Superior temporal gyrus (tissue), 1 donor: ENCODE results near the gene NCAM1.

Experiments used
- DNase-seq: peaks from one replicate; pipeline ENCODE4 v3.0.0-alpha.2; 2016; ENCODE audit errors: extremely low spot score

The NCAM1 gene

DNA sequence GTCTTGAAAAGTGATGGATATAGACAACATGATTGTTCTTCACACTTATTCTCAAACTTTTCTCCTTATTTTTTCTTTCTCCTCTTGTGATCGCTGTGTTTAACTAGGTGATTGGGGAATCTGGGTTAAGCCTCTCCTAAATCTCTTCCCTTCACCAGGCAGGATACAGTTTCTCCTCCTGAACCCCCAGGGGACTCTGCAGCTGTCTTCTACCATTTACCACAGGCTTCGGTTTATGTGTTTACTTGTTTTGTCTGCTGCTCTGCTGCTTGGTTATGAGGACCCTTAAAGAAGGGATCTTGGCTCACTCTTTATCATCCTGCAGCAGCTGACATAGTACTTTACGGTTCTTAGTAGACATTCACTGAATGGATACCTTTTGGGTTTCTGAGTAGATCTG is 124.2 kb downstream of the NCAM1 start:
- DNase-seq: no peak

DNA sequence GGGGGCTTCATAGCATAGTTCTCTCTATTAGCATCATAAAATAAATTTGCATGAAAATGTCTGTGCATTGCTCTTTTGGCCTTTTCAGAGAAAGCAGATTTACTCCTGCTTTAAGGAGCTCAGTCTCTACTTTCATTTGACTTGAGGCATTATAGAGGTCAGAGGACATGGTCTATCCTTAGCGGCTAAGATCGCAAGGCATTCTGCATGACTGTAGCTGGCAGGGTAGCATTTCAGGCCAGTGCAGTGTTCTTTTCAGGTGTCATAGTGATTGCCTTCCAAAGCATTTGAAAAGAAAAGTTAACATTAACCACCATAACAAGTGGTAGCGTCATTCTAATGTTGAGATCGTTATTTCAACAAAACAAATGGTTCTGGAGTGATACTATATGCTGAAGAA is 126.5 kb downstream of the NCAM1 start:
- no peak for DNase-seq

DNA sequence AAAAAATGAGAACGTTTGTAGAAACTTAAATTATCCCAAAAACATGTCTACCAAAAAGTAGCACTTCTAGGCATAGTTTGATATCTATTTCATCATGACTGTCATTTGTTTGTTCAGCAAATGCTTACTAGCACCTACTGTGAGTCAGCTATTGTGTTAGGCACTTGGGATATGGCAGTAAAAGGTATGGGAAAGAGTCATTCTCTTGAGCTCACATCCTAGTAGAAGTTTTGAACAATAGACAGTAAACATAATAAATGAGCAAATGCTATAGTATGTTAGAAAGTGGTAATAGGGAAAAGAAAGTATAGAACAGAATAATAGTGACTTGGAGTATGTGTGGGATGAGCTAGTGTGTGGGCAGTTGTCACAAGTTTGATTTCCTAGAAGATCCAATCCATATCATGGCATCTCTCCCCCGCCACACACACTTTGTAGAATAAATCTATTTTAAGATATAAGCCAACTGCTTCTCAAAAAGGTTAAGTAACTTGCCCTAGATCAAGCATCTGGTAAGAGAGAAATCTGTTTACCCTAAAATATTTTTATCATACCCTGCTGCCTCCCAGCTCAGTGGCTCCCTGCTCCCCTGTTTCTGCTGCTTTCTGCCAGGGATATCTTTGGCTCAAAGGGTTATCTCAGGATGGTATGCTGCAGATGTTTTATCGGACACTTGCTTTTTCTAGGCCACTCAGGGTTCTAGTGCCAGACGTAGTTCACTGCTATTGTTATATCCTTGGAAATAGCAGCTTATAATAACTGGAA is 129.7 kb downstream of the NCAM1 start:
- DNase-seq: no peak

DNA sequence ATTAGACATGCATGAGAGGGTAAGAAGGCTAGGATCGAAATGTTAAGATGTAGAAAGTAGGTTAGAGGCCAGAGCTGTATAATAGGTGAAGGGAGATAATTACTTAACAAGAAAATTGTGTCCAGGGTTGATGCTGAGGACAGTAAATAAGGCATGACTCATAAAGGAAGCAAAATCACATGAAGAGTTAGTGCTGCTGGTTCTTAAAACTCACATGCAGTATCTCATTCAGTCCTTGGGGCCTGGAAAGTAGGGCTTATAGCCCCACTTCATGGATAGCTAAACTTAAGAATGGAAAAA is 130.2 kb downstream of the NCAM1 start:
- DNase-seq: no peak

DNA sequence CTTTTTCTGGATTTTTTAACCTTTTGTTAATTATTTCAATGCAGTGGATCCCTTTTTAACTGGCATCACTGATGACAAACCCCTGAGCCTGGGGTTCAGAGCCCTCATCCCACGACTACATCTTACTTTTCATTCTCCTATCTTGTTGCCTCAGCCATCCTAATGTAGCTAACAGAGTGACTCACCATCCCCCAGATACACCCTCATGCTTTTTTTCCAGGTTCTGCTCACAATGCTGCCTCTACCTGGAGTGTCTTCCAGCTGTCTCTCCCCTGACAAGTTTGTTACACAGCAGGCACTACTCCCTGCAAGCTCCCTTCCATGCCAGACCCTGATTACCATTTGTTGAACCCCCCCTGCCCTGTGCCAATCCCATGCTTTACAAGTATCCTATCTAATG is 135.4 kb downstream of the NCAM1 start:
- no peak for DNase-seq

DNA sequence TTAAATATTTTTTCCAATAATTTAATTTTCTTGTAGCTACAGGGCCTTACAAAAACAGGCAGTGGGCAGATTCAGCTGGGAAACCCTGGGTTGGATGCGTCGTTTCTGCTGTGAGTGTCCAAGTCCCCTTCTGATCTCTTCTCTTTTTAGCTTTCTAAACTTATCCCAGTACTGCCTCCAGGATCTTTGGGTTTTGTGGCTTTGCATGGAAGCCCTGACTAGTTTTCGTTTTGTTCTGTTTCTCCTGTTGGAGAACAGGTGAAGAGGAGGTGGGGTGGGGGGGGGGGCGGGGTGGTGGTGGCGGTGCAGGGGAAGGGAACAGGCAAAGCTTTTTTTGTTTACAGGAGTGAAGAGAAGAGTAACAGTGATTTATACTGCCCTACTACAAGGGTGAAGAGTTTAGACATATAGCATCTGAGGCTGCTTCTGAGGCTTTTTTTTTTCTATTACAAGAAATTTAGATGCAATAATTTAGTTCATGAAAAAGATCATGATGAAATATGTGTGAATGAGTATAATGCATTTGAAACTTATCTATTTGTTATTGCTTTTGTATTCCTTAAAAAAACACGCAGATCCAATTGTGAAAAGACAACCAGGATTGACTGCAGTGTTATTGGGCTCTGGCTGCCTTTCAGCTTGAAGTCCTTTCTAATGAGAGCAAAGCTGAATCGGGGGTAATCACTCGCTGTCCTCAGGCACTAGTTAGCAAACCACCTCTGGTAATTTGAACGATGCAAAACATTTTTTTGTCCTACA is 142.9 kb downstream of the NCAM1 start:
- DNase-seq: no peak

DNA sequence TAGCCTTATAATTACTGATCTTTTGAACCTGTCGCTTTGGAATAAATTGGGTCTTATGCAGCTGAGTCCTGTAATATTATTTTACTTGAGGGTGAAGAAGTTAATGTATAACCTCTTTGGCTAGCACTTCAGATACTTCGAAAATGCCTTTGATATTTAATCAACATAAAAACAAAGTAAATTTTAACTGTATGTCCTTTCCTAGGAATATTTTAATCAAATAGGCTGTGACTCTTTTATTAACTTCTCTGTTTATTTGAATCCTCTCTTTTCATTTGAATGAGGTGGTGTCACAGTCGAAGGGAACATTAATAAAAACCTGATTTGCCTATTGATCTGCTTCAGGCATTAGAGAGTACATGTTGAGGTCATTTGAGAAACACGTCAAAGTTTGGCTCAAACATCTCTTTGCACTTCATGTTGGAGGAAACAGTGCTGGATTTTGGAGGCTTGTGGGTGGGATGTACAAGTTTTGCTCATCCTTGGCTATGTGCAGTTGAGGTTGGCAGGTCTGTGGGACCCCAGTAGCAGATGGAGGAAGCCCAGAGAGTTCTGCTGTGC is 143.6 kb downstream of the NCAM1 start:
- DNase-seq: no peak

DNA sequence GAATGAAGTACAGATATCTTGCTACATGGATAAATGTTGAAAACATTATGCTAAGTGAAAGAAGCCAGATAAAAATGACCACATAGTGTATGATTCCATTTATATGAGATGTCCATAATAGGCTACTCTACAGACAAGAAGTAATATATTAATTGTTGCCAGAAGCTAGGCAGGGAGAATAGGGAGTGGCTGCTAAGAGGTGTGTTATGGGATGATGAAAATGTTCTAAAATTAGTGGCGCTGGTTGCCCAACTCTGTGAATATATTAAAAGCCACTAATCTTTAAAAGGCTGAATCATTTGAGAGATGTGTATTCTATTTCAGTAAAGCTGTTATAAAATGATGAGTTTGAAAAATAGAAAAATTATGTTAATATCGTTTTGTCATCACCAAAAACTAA is 144.4 kb downstream of the NCAM1 start:
- DNase-seq: no peak

DNA sequence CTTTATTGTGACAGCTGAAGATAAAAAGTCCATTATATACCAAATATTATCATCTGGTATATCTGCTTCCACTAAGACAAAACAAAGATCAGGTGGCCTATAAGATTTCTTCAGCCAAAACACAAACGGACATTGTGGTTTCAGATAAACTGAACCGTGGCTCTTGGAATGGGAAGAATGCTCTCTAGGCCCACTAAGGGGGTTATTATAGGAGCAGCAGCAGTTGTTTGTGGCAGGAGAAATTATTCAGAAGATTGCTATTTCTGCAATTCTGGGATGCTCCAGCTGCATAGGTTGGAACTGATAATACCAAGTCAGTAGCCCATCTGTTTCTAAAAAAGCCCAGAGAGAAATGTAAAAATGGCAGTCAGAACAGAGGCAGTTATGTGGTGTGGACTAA is 145.3 kb downstream of the NCAM1 start:
- DNase-seq: no peak

DNA sequence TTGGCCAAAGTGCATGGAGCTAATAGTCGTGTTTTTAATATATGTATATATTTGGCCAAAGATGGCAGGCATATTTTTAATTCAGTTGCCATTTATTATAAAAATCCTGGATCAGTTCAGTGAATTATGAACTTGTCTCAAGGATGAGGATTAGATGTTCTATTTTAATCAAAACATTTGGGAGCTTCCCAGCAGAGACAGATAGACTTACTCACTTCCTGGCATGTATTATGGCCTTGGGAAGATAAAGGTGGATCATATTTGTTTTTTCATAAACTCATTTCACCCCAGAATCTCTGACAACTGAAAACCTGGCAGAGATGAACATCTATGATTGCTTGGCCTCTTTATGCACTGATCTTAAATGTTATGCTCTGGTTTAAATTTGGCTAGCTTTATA is 148.8 kb downstream of the NCAM1 start:
- no peak for DNase-seq

DNA sequence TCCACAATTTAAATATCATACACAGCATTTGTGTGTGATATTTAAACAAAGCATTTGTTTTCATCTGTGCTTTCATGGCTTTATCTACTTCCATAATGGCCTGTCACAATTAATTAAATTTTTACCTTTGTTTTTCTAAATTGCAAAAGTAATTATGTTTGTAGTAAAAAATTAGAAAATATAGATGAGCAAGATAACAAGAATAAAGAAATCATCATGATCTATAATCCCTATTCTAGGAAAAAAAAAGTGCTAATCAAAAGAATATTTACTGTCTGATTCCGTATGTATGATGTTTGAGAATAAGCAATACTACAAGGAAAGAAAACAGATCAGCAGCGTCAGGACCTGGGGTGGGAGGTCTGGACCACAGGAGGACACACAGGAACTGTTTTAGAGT is 149.9 kb downstream of the NCAM1 start:
- DNase-seq: no peak

DNA sequence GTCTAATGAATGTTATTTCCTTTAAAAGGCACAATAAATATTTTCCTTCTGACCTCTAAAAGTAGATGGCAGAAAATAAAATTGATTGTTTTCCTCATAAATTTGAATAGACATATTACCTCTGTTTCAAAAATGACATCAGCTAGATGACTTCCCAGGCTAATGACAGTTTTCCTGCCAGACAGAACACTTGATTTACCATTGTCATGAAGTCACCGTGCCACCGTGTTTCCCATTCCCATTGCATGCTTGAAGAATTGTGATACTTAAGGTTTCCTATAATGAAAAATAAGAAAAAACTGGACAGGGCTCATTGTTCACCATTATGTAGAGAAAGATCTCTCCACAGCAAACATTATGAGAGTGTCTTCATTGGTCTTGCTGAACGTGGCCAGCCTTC is 151.1 kb downstream of the NCAM1 start:
- no peak for DNase-seq

DNA sequence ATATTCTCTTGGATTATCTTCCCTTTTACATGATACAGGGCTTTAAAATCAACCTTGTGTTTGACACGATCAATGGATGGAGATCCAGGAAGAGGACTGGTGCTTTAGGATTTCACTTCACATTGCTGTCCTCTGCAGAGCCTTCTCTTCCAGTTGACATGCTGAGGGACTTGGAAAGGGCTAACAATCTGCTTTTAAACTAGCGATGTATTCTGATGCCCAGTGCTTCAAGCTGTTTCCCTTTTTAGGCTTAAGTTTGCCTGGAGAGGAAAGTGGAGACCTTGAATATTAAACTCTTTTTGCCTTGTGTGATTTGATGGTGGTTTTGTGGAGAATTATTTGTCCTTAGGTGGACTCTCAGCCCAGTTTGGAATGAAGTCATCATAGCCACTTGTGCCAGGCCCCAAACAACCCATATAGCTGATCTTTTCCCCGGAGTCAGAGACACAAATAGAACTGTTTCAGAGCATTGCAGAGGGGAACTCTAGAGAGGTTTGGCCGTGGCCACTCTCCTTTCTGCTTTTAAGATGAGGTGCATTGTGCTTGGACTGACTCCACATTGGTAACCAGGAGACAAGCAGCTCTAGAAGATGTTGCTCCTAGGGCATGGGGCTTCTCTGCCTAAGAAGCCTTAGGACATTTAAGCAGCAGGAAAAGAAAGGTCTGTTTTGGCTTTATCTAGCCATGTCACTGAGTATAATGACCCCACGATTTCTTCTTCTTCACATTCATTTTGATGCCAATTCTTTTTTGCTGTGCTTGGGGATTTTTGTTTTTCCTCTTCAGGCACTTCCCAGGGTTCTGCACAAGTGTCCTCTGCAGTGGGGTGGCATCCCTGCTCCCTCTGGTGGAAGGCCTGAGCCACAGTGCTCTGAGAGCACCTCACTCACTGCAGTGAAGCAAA is 152.8 kb downstream of the NCAM1 start:
- DNase-seq: peak; percentile 90

DNA sequence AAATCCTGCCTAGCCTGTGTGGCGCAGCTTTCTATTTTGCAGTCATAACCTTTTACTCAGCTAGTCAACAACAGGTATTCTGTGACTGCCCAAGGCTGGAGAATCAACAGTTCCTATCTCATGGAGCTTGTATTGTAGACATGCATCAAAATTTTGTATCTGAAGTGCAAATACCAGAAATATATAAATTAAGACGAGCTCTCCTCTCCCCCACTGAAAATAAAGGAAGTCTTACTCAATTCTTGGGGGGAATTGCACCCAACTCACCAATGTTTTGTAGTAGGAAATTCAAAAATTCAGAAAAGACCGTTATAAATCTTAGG is 153.4 kb downstream of the NCAM1 start:
- DNase-seq: no peak

DNA sequence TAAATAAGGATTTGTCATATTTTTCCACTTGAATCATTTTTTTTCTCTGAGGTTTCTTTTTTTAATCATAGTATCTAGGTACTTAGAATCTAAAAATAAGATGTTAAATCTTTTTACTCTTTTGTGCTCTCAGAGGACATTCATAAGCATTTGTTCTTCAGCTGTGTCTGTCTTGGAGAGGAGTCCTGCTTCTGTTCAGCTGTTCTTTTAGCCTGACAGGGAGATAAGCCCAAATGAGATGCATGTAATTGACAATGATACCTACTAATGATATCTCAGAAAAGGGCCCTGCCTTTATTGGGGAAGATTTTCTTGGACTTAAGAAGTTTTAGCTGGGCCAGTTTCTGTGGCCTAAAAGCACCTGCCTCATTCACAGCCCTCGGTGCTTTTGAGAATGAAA is 156.9 kb downstream of the NCAM1 start:
- DNase-seq: no peak

DNA sequence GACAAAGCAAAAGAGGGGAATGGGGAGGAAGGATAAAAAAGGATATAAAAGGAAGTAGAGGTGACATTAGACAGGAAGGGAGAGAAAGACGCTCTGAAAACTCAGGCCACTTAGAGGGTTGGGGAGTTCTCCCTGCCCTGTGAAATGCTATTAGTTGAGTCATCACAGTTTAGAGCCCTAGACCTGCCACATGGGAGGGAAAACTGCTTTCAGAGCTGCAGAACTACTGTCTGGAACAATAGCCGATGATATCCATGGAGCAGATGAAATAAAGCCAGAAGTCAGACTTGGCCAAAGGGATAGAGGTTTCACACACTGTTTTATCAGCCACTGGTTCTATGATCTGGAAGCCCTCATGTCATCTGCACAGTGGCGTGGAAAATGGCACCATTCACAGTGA is 157.9 kb downstream of the NCAM1 start:
- DNase-seq: no peak

DNA sequence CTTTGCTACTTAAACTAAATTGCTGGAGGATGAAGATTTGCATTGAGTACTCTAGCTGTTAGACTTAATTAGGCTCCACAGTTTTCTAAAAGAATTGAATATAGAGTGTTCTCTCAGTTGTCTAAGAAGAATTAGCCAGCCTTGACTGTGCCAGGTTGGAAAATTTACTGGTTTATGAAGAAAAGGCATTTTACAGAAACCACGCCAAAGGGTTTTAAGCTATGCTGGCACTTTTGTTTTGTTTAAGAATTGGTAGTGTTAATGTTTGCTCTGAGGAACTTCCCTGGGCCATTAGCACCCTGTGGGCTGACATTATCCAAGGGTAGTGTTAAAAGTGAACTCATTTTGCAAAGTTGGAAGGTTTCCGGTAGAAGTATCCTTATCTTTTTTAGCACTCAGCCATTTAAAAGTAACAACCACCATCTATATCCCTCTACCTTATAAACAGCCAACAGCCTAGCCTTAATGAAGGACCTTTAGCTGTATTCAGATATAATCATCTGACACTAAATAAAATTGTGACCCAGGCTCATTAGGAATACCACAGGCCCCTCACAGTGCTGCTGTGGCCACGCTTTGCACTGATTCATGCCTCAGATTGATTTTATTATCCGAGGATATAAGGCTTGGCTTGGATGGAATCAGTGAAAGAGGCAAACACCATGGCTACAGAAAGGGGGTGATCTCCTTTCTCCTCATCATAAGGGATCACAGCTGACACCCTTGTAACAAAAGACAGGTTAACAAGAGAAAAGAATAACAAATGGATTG is 158.9 kb downstream of the NCAM1 start:
- DNase-seq: no peak

DNA sequence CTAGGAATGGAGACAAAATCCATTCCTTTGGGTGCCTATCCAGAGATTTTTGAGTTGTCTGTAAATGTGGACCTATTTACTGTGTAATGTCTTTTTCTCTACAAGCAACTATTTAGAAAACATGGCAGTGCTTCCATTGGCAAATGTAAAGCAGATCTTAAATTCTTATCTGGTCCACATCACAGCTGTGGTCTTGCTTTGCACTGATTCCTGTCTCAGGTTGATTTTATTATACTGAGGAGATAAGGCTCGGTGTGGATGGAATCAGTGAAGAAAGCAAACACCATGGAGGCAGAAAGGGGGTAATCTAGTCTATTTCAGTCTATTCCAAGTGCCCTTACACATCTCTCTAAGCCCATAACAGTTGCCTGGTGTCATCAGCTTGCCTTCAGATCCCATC is 160.5 kb downstream of the NCAM1 start:
- DNase-seq: no peak

DNA sequence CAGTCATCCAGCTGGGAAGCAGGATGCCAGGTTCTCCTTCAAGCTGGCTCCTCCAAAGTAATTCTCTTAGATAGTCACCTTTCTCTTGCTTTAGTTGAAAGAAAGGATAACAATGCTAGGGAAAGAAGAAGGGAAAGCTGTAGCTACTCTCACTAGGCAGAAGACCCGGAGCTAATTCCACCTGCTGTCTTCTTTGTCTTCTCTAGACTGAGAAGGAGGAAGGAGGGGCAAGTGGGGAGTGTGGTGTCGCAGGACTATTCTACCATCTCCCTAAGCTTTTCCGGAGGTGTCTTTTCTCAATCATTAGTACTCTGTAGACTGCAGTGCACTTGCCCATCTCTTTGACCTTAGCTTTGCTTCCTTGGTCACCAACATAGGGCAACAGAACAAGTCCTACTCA is 162.8 kb downstream of the NCAM1 start:
- no peak for DNase-seq

DNA sequence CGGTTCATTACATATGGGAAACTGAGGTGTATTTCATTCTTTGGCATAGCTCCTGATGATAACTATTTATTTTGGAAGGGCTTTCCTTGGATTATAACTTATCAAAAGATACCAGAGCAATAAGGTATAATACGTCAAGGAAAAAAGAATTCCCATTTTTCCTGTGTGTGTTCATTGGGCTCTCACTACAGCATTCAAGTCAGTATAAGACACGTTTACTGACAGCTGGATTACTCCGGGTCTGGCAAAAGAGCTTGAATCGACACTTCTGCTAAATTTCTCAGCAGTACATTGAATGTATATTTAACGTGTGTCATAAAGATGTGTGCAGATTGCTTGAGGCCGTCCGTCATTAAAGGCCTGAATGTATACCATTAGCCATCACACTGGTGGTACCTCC is 163.4 kb downstream of the NCAM1 start:
- DNase-seq: no peak

DNA sequence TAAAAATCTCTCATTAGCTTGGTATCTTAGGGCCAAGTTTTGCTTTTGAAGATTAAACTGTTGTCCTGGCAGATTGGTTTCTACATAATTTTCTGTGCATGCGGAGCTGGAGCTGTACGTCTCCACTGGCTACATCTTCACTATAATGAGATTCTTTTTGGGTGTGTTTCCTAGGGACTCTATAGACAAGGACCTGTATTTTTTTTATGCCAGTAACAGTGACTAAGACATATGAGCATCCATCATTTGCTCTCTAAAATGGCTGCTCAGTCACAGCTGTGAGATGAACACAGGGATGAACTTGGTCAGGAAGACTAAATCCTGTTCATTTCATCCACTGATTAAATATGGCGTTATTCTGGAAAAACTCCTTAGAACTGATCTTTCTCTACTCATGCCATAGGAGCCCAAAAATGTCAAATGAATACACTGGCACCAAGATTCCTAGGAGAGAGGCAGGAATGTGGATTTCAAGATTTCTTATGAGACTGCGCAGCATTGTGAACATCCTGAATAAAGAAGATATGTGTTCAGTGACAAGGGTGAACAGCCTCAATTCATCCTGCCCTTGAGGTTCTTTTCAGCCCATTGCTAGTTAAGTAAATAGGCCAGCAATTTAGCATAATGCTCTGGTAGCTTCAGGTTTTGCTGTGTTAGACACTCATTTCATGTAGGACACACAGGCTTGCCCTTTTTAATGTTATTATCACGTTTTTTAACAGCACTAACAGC is 168.2 kb downstream of the NCAM1 start:
- no peak for DNase-seq
